Testis (tissue), 2 donors: Measurements from ENCODE around the gene CTSE.

Experiments used
- POLR2A ChIP-seq: fragments of 450-650 bp; IDR thresholded peaks from one replicate; pipeline ENCODE4 v1.6.1; 2017; ENCODE audit warnings: antibody characterized with exemption, mild to moderate bottlenecking, moderate library complexity
- TF ChIP-seq, protein P1 (sequence below), 3 experiments: fragments of 450-650 bp in 2 of 3; fragments of 200-600 bp in 1 of 3; sonication (generic) in 1 of 3; IDR thresholded peaks; one replicate each; pipeline ENCODE4 v1.5.1; 2016 to 2019; ENCODE audit warnings: antibody characterized with exemption in 3 of 3, mild to moderate bottlenecking in 2 of 3, moderate library complexity in 1 of 3

DNA sequence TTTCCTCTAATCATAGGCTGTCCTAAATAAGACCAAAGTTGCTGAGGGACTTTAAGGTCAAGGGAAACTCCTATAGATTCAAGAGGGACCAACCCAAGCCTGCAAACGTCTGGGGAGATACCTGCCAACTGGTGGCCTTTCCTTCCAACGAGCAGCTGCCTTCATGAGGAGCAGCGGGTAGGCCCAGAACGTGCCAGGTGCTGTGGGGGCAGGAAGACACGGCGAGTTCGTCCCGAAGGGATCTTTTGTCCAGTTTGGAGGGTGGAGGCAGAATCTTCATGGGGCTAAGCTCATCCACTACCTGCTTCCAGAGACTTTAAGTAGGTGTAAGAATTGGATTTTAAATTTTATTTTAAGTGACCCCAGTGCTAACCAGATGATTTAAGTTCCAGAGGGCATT, 54.5 kb downstream of the CTSE start:
- TF ChIP-seq POLR2A: no peak
- TF ChIP-seq, protein P1, sequence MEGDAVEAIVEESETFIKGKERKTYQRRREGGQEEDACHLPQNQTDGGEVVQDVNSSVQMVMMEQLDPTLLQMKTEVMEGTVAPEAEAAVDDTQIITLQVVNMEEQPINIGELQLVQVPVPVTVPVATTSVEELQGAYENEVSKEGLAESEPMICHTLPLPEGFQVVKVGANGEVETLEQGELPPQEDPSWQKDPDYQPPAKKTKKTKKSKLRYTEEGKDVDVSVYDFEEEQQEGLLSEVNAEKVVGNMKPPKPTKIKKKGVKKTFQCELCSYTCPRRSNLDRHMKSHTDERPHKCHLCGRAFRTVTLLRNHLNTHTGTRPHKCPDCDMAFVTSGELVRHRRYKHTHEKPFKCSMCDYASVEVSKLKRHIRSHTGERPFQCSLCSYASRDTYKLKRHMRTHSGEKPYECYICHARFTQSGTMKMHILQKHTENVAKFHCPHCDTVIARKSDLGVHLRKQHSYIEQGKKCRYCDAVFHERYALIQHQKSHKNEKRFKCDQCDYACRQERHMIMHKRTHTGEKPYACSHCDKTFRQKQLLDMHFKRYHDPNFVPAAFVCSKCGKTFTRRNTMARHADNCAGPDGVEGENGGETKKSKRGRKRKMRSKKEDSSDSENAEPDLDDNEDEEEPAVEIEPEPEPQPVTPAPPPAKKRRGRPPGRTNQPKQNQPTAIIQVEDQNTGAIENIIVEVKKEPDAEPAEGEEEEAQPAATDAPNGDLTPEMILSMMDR (IDR thresholded peaks at IDR 0.05): no peak
